HG02870 (cell line): ENCODE data around the gene RIT1.
"Not testable (repeated sequence)": the region's sequence is repeated elsewhere in the genome, so short reads cannot be mapped to it uniquely, and the experiment has no call there.

Experiments
- ATAC-seq: cut with Tn5 transposase; IDR thresholded peaks from one replicate; pipeline ENCODE4 v1.9.1; 2021; ENCODE audit warnings: mild to moderate bottlenecking, moderate library complexity; ENCODE audit not compliant: unreplicated experiment

RIT1 gene

GRCh38 chr1:155895617-155896016, 15.5 kb downstream of the RIT1 start:
- not testable (repeated sequence) for ATAC-seq

GRCh38 chr1:155893389-155894142, 17.6 kb downstream of the RIT1 start:
- no peak for ATAC-seq

- ATAC-seq: no peak
Observed at GRCh38 chr1:155892796-155893195, 18.4 kb downstream of the RIT1 start.

- no peak for ATAC-seq
Observed at GRCh38 chr1:155890251-155890650, 20.9 kb downstream of the RIT1 start.

- ATAC-seq: no peak
Observed at GRCh38 chr1:155889566-155889965, 21.6 kb downstream of the RIT1 start.

- ATAC-seq: no peak
Observed at GRCh38 chr1:155888481-155888880, 22.7 kb downstream of the RIT1 start.

- ATAC-seq: no peak
Observed at GRCh38 chr1:155884982-155885381, 26.2 kb downstream of the RIT1 start.

- no peak for ATAC-seq
Observed at GRCh38 chr1:155884031-155884960, 26.9 kb downstream of the RIT1 start.

- ATAC-seq: no peak
Observed at GRCh38 chr1:155882766-155883165, 28.4 kb downstream of the RIT1 start.

- peak; percentile 48 for ATAC-seq
Observed at GRCh38 chr1:155882235-155882634, 28.9 kb downstream of the RIT1 start.

- no peak for ATAC-seq
Observed at GRCh38 chr1:155880950-155881349, 30.2 kb downstream of the RIT1 start.

GRCh38 chr1:155880251-155880650, 30.9 kb downstream of the RIT1 start:
- no peak for ATAC-seq

GRCh38 chr1:155877945-155878344, 33.2 kb downstream of the RIT1 start:
- no peak for ATAC-seq

GRCh38 chr1:155873860-155874259, 37.3 kb downstream of the RIT1 start:
- ATAC-seq: no peak

- no peak for ATAC-seq
Observed at GRCh38 chr1:155872527-155872926, 38.6 kb downstream of the RIT1 start.

GRCh38 chr1:155871390-155871789, 39.8 kb downstream of the RIT1 start:
- no peak for ATAC-seq

- no peak for ATAC-seq
Observed at GRCh38 chr1:155867766-155868165, 43.4 kb downstream of the RIT1 start.

GRCh38 chr1:155864393-155864792, 46.8 kb downstream of the RIT1 start:
- no peak for ATAC-seq

- no peak for ATAC-seq
Observed at GRCh38 chr1:155861896-155862295, 49.3 kb downstream of the RIT1 start.

- ATAC-seq: no peak
Observed at GRCh38 chr1:155860970-155861510, 50.1 kb downstream of the RIT1 start.
